ENCODE results near the gene FGFR1OP2.

DNA sequence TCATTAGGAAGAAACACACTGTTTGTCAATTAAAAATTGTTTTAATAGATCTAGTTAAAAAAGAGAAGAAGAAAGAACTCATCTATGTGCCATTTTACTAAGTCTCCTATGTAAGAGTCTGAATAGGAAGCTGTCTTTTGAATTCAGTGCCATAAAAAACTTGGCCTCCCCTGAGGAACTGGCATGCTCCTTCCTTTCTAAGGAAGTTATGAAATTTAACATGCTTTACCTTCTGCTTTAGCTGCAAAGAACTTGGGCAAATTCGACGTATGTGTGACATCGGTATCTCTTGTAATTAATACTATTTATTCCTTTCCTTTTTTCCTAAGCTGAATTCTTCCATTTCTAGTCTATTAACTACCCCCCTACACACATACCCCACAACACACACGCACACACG lies 63.4 kb downstream of the FGFR1OP2 start:
- TF ChIP-seq POLR2A (IDR thresholded peaks at IDR 0.05), result no peak
- TF ChIP-seq, protein P1, sequence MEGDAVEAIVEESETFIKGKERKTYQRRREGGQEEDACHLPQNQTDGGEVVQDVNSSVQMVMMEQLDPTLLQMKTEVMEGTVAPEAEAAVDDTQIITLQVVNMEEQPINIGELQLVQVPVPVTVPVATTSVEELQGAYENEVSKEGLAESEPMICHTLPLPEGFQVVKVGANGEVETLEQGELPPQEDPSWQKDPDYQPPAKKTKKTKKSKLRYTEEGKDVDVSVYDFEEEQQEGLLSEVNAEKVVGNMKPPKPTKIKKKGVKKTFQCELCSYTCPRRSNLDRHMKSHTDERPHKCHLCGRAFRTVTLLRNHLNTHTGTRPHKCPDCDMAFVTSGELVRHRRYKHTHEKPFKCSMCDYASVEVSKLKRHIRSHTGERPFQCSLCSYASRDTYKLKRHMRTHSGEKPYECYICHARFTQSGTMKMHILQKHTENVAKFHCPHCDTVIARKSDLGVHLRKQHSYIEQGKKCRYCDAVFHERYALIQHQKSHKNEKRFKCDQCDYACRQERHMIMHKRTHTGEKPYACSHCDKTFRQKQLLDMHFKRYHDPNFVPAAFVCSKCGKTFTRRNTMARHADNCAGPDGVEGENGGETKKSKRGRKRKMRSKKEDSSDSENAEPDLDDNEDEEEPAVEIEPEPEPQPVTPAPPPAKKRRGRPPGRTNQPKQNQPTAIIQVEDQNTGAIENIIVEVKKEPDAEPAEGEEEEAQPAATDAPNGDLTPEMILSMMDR (IDR thresholded peaks at IDR 0.05 in 4 of 5, conservative IDR thresholded peaks at IDR 0.05 in 1 of 5), result no peak

All from gastrocnemius medialis (tissue), 4 donors.